HG03135 (cell line): ENCODE measurements around the gene CGB2.
"Not testable (repeated sequence)": the region's sequence is repeated elsewhere in the genome, so short reads cannot be mapped to it uniquely, and the experiment has no call there.

Experiments used
- ATAC-seq: cut with Tn5 transposase; IDR thresholded peaks from one replicate; pipeline ENCODE4 v1.9.1; 2021; ENCODE audit warnings: mild to moderate bottlenecking, moderate library complexity; ENCODE audit not compliant: unreplicated experiment

CGB2 gene

DNA sequence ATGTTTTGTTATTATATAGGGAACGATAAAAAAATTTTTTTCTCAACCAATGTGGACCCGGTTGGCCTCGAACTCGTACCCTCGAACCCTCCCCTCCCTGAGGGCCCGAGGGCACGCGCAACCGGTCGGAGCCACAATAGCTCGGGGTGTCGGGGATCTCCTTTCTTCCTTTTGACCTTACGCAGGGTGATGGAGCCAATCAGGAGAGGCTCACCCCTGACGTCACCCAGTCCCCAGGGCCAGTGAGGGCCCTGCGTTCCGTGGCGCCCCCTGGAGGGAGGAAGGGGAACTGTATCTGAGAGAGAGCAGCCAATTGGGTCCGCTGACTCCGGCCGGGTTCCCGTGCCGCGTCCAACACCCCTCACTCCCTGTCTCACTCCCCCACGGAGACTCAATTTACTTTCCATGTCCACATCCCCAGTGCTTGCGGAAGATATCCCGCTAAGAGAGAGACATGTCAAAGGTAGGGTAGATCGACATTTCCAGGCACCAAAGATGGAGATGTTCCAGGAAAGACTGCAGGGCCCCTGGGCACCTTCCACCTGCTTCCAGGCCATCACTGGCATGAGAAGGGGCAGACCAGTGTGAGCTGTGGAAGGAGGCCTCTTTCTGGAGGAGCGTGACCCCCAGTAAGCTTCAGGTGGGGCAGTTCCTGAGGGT lies at the start of gene CGB2:
CGB2 (plus strand) TSS at position 249 of the 660 bp plus-strand sequence; CDS start at position 455, 206 bp downstream.
- ATAC-seq = not testable (repeated sequence)

DNA sequence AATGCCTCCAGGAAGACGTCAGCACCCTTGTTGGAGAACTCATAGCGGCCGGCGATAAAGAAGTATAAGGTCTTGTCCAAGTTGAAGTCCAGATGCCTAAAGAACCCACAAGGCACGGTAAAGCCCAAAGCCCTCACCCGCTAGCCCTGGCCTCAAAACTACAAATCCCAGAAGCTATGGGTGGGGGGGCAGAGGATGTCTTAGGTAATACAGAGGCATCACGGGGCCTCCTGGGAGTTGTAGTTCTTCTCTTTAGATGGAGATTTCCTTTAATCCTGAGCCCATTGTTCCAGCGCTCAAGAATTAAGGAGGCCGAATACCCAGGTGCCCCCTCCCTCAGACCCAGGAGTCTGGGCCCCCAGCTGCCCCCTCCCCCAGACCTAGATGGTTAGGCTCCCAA lies 49.4 kb upstream of the CGB2 start:
- ATAC-seq = no peak

DNA sequence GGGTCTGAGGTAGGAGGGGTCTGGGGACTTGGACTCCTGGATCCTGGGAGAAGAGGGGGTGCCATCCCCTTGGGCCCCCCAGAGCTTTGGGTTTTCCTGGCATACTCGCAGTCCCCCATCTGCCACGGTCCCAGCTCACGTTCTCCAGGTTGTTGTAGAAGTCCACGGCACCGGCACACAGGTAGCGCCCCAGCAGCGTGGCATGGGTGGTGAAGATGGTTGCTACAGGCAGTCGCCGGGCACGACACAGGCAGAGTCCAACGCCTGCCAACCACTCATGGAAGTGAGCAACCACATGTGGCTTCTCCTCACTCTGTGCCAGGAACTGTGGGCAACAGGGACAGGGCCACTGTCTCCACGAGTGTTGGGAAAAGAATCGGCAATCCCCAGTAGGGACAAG lies 46.0 kb upstream of the CGB2 start:
- no peak for ATAC-seq

DNA sequence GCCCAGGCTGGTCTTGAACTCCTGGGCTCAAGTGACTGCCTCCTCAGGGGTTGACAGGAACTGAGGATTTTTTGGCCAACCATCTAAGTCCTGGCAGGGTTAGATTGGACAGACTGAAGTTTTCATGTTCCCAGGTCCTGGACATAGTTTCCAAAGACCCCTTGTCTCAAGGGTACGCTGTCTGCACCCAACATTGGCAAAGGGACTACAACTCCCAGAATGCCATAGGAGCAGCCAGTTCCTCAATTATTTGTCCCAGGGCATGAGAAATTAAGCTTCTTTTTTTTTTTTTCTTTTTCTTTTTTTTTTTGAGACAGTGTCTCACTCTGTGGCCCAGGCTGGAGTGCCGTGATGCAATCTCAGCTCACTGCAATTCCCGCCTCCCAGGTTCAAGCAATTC lies 45.5 kb upstream of the CGB2 start:
- no peak for ATAC-seq

DNA sequence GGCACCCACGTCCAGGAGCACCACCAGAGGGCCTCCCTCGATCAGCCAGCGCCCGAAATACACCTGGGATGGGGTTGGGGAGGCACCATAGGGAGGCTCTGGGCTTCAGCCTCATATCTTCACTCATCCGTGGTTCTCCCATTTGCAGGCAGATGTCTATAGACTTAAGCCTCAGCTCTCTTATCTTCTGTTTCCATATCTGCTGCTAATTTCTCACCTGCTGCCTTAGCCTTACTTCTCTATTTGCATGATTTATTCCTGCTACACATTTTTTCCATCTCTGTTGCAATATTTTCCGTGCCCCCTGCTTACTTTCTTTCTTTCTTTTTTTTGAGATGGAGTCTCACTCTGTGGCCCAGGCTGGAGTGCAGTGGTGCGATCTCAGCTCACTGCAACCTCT lies 44.4 kb upstream of the CGB2 start:
- no peak for ATAC-seq

DNA sequence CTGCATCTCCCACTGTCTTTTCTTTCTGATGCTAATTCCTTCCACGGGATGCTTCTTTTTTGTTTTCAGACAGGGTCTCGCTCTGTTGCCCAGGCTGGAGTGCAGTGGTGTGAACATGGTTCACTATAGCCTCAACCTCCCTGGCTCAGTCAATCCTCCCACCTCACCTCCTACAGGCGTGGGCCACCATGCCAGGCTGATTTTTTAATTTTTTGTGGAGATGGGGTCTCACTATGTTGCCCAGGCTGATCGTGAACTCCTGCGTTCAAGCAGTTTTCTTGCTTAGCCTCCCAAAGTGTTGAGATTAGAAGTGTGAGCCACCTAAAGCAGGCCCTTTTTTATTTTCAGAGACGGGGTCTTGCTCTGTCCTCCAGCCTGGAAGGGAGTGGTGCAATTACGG lies 43.4 kb upstream of the CGB2 start:
- no peak for ATAC-seq

DNA sequence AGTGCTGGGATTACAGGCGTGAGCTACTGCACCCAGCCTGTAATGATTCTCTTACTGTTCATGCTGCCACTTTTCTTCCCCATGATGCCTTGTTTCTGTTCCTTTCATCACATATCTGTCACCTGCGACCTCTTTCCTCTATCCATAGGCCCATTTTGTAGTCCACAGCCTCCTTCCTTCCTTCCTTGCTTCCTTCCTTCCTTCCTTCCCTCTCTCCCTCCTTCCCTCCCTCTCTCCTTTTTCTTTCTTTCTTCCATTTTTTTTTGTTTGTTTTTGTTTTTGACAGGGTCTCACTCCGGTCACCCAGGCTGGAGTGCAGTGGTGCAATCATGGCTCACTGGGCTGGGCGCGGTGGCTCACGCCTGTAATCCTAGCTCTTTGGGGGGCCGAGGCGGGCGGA lies 42.8 kb upstream of the CGB2 start:
- no peak for ATAC-seq

DNA sequence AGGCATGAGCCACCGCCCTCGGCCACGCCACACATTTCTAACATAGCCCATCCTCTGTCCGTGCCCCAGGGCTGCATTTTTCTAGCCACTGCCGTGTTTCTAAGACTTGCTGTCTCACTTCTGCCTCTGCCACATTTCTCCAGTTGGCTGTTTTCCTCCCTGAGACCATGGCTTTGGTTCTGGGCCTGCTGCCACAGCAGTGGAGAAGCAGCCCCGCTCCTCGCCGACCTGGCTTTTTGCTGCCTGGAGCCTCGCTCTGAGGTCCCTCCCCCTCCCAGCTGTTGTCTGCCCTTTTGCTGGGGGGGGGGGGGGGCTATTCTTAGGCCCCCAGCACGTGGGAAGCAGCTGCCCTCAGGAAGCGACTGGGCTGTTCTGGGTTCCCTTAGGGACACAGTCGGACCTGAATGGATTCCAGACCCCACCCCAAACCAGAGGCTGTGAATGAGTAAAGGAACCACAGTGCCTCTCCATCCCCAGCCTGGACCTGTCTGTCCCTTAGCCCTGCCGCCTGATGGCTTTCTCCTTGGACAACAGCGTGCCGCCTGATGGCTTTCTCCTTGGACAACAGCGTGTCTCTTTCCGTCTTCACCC lies 41.9 kb upstream of the CGB2 start:
- ATAC-seq = no peak

DNA sequence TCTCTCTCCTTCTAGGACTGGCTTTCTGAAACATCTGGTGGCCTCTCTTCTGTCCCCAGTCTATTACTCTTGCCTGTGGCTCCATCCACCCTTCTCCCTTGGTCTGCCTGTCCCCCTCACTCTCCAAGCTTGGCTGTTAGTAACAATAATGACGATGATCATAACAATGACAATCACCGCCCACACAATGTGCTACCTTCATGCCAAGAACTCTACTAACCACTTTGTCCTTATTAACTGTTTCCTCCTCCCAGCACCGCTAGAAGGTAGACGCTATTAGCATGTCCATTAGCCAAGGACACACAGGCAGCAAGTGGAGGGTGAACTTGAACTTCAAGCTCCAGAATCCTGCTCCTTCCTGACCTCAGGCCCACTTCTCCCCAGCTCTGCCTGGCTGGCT lies 41.3 kb upstream of the CGB2 start:
- no peak for ATAC-seq

DNA sequence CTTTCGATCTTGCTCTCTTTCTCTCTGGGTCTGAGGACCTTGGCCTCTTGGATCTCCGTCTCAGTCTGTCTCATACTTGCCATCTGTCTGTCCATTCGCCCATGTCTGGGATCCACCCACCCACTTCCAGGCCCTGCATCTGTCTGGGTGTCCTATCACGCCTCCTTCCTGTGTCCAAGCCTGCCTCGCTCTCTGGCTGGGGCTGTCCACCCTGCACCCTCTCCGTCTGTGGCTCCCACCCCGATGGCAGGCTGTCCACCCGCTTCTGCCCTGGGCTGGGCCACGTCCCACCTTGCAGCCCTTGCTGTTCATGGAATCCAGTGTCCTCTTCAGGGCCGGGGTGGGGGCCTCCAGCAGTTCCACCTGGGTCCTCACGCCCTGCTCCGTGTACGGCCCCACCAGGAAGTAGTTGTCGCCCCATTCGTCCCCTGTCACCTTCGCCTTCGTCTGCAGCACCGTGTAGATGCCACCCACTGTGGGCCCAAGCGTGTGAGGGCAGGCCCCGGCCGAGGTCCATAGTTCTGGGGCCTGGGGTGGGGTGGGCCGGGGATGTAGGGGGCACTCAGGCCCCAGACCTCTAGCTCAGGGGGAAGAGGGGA lies 40.6 kb upstream of the CGB2 start:
- ATAC-seq = no peak

DNA sequence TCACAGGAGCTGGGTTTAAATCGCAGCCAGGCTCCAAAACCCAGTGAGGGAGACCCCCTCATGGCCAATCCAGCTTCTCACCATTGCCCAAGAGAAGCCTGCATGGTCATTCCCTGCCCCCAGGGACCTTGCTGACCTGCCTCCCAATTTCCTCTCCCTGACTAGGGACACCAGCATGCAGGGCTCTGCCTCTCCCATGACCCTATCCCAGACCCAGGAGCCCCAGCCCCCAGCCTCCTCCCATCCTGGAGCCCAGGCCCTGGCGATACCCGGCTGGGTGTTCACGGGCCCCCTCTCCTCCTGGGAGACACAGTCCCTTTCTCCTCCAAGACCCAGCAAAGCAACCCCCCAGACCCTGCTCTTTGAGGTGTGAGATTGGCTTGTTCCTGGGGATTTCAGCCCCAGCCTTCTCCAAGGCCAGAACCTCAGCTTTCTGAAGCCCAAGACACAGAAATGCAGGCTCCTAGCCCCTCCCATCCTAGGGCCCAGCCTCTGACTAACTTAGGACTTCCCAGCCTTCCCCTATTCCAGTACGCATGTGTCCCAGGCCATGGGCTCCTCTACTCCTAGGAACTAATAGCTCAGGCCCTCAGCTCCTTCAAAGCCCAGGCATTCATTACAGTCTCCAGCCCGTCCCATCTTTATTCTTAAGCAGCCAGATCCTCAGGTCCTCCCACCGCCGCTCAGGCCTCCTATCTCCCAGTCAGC lies 39.7 kb upstream of the CGB2 start:
- ATAC-seq = no peak

DNA sequence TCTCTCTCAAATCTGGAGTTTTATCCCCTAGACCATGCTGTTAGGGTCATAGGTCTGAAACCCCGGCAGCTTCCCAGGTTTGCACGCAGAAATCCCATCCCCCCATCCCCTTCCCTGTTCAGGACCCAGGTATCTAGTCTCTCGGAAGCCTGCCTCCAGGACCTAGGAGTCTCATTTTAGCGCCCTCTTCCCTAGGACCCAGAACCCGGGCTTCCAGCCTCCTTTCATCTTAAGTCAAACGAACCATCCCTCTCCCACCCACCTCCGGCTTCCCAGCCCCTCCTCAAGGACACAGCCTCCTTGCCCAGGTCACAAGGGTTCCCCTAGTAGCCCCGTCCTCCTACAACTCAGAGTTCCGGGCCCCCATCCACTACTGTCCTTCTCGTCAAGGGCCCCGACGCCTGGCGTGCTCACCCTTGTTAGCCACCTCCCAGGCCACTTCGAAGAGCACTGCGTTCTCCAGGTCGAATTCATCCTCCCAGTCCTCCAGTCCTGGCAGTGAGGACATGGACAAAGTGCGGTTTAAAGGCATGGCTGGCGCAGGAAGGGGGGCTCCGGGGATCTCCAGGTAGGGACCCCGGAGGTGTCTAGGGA lies 39.0 kb upstream of the CGB2 start:
- peak; percentile 15 for ATAC-seq

DNA sequence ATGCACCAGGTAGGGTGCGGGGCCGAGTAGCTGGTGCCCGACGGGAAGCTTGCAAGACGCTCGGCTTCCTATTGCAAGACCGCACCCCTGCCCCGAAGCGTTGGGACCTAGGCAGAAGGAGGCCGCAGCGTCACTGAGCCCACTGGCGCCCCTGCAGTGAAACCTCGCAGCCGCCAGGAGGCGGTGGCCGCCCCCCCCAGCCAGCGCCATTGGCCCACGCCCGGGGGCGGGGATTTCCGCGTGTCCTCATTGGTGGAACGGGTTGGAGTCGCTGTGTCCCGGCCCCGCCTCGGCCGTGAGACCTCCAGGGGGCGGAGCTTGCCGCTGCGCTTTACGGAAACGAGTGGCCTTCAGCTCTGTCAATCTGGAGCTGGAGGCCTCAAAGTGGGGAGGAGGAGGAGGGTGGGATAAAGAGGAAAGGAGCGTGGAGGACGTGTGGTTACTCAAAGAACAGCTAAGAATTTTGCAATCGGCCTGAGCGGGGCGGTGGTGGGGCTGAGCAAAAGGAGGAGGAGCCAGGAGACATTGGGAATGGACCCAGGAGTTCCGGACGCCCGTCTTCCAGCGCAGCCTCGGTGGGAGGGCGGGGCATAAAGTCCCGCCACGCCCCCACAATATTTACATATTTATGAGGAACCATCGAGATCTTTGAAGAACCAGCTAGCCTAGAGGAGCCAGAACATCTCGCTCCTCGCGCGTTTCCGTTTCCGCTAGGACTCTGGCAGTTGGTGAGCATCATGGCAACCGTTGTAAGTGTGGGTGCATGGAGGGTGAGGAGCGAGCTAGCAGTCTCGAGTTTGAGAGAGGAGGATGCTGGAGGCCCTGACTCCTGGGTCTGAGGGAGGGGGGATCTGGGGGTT lies 38.3 kb upstream of the CGB2 start, which contains the start of the genes GYS1 and RUVBL2:
GYS1 (minus strand) TSS at position 135 of the 860 bp plus-strand sequence. CDS start 197 bp downstream, outside the sequence.
RUVBL2 (plus strand) TSS at position 713 of the 860 bp plus-strand sequence; CDS start at position 738, 25 bp downstream.
- ATAC-seq = peak; percentile 86

DNA sequence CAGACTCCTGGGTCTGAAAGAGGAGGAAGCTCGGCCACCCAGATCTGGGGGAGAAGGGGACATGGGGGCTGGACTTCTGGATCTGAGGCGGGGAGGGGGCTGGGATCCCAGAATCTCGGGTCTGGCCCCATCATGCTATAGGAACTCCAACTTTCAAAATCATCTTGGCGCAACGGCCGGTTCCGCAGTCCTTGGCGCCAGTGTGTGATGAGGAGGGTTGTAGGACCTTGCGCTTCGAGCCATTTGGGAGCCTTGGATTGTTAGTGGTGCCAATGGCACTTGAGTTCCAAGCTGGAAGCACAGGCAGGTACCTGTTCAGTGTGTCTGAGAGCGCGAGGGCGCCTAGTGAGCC lies 37.7 kb upstream of the CGB2 start:
- ATAC-seq = no peak

DNA sequence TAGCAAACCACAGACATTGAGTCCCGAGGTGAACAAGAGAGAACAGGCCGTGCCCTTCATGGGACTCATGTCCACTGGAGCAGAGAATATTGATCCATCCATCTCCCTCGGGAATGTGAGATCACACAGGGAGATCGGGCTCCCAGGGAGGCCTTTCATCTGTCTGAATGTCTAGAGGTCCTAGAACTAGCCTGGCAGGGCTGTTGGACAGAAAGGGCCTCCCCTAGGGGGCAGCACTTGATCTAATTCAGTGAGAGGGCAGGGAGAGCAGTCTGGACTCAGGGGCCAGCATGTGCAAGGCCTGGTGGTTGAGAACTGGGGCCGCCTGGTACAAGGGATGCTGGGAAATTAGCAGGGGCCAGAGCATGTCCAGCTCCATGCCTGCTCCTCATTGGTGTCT lies 33.7 kb upstream of the CGB2 start:
- no peak for ATAC-seq

DNA sequence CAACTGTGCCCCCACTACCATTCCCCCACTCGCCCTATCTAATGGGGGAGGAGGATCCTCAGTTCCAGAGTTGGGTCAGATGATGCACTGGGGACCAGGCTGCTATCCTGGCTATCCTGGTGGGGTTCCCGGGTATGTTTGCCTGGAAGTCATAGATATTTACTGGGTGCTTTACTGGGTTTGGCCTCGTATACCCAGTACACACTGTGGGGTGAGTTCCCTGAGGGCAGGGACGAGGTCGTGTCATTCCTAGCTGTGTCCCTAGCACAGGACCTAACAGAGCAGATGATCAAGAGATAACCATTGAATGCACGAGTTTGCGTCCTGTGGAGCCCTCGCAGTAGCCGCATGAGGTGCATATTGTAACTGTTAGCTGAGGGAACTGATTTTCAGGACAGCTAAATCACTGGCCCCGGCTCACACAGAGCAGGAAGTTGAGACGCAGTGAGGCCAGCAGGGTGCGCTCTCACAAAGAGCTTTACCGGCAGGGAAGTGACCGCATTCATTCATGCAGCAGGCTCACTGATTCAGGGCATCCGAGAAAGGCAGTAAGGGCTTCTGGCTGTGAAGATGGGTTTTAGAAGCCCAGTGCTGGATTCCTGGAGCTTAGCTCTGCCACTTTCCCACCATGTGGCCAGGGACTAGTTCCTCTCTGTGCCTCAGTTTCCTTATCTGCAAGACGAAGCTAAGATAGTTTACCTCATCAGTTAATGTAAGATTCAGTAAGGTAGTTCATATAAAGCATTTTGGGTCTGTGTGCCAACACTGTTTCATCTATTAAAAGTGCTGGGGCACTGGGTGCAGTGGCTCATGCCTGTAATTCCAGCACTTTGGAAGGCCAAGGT lies 32.0 kb upstream of the CGB2 start:
- no peak for ATAC-seq

DNA sequence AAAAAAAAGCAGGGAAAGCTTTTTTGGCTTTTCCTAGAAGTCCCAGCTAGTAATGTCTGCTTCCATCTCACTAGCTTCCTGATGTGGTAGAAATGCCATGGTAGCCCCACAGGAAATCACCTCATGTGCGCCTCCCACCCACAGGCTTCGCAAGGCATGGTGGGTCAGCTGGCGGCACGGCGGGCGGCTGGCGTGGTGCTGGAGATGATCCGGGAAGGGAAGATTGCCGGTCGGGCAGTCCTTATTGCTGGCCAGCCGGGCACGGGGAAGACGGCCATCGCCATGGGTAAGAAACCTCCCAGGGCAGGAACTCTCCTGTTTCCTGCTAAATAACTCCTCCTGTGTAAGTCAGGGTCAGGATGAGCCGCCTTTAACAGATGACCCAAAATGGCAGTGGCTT lies 27.6 kb upstream of the CGB2 start:
- no peak for ATAC-seq

DNA sequence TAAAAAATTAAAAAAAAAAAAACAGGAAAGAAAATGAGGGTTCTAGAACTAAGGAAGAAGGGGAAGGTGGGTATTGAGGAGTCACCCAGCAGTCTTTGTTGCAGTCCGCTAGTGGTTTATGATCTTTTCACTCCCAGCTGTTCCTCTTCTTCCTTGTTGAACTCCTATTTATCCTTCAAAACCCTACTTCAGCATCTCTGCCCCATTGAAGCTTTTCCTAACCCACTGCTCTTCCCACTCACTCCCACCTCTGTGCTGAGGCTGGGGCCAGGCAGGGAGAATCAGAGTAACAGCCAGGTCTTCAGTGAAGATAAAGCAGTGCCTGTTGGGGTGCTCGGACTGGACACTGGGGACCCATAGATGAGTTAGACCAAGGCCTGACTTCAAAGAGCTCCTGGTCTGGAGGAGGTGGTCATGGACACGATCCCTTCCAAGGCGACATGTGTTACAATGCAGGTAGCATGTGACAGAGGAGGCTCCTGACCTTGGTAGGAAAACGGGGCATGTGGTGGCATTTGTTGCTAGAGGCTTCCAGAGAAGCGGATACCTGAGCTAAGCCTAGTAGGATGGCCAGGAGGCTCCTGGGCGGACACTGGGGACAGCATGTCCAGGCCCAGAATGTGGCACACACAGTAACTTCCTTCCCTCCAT lies 26.6 kb upstream of the CGB2 start:
- no peak for ATAC-seq

DNA sequence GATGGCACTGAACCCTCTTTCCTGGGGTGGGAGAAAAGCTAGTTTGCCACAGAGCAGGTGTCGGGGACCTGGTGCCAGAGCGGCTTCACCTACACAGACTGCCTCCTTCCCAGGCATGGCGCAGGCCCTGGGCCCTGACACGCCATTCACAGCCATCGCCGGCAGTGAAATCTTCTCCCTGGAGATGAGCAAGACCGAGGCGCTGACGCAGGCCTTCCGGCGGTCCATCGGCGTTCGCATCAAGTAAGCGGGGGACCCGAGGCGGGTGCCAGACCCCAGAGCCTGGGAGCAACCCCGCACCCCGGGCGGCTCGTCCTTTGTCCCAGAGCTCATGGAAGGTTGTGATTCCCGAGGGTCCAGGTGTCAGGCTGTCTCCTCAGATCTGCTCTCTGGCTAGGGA lies 24.8 kb upstream of the CGB2 start:
- ATAC-seq = no peak
